HCT116 (cell line): ENCODE results near the gene RBMS1. TPM values are rescaled to one million over a fixed set of nuclear protein-coding genes. Genes with fewer than 3 reads are reported as not detected.

ENCODE experiments used
- ATAC-seq: fragments of 200-7000 bp; cut with Tn5 transposase; 2 replicates; pipeline ENCODE4 v1.9.1; 2020; ENCODE audit warnings: mild to moderate bottlenecking, moderate library complexity
- BruUV-seq: library from RNA; stranded (reverse); fragments of 400-500 nt; replicated peaks from 2 replicates; lab custom pipeline; 2021; lab: Mats Ljungman, UMichigan
- CTCF ChIA-PET: fragments of 300-600 bp; sonication (Branson Sonifier 250); formaldehyde crosslinking; loops from one replicate; lab custom pipeline; 2021; ENCODE audit warnings: antibody characterized with exemption; lab: Charles Lee
- POLR2A ChIA-PET: fragments of 300-600, 350-600 bp; sonication (Branson Sonifier 250); formaldehyde crosslinking; loops from one replicate; lab custom pipeline; 2021; ENCODE audit warnings: antibody characterized with exemption; lab: Charles Lee
- RAD21 ChIA-PET, 2 experiments: fragments of 300-600 bp; sonication (Branson Sonifier 250); formaldehyde crosslinking; loops; one replicate each; lab custom pipeline; 2023; ENCODE audit warnings: low total read pairs in 2 of 2; ENCODE audit not compliant: uncharacterized antibody in 2 of 2, unreplicated experiment in 2 of 2, low non-redundant PET in 1 of 2; lab: Charles Lee
- DNase-seq: peaks from one replicate; pipeline ENCODE4 v3.0.0-alpha.2; 2010; ENCODE audit warnings: low read depth, low spot score
- H2AFZ ChIP-seq: fragments of 200-600 bp; shearing (Covaris generic), sonication (generic); 2 replicates; pipeline ENCODE4 v1.6.1; 2017; ENCODE audit warnings: low read depth, mixed run types, mixed read lengths, antibody characterized with exemption, low read length; ENCODE audit not compliant: poor library complexity, severe bottlenecking
- H3K27ac ChIP-seq: 2 replicates; pipeline ENCODE4 v1.5.1; 2012; ENCODE audit warnings: low read depth, low read length
- H3K27me3 ChIP-seq: fragments of 200-600 bp; sonication (generic); 2 replicates; pipeline ENCODE4 v1.6.1; 2016; ENCODE audit warnings: mixed run types, low read length, mixed read lengths; ENCODE audit not compliant: insufficient read depth
- H3K36me3 ChIP-seq, 2 experiments: fragments of 200-500 bp in 1 of 2; fragments of 200-600 bp in 1 of 2; sonication (Bioruptor generic) in 1 of 2; sonication (generic) in 1 of 2; 2 replicates each; pipeline versions ENCODE4 v1.5.1 to v1.6.1; 2014 to 2016; ENCODE audit warnings: low read length in 2 of 2, inconsistent platforms in 1 of 2, mixed read lengths in 1 of 2, mixed run types in 1 of 2; ENCODE audit not compliant: insufficient read depth in 2 of 2, control insufficient read depth in 1 of 2
- H3K4me1 ChIP-seq, 2 experiments: fragments of 200-600 bp in 1 of 2; sonication (generic) in 1 of 2; 2 replicates each; pipeline versions ENCODE4 v1.5.1 to v1.6.1; 2012 to 2017; ENCODE audit warnings: low read length in 2 of 2, inconsistent platforms in 1 of 2, mild to moderate bottlenecking in 1 of 2, mixed read lengths in 1 of 2, mixed run types in 1 of 2, moderate library complexity in 1 of 2; ENCODE audit not compliant: insufficient read depth in 2 of 2, control insufficient read depth in 1 of 2
- H3K4me2 ChIP-seq: fragments of 200-600 bp; sonication (generic); 2 replicates; pipeline ENCODE4 v1.6.1; 2017; ENCODE audit warnings: mixed run types, low read length, mixed read lengths
- H3K4me3 ChIP-seq, 2 experiments: fragments of 200-600 bp in 1 of 2; sonication (generic) in 1 of 2; replicated peaks in 1 of 2; 2 replicates each; pipeline ENCODE4 v1.5.1; 2011 to 2016; ENCODE audit warnings: low read length in 2 of 2, control low read depth in 1 of 2, low read depth in 1 of 2, mild to moderate bottlenecking in 1 of 2, mixed read lengths in 1 of 2, mixed run types in 1 of 2
- H3K79me2 ChIP-seq: fragments of 200-600 bp; sonication (generic); 2 replicates; pipeline ENCODE4 v1.6.1; 2017; ENCODE audit warnings: mild to moderate bottlenecking, mixed run types, low read length, moderate library complexity, mixed read lengths; ENCODE audit not compliant: insufficient read depth
- H3K9ac ChIP-seq: fragments of 200-600 bp; sonication (generic); 2 replicates; pipeline ENCODE4 v1.6.1; 2016; ENCODE audit warnings: low read length, mixed read lengths
- H3K9me2 ChIP-seq: fragments of 200-600 bp; sonication (generic), shearing (Covaris generic); 2 replicates; pipeline ENCODE4 v1.6.1; 2017; ENCODE audit warnings: mixed run types, mild to moderate bottlenecking, moderate library complexity; ENCODE audit not compliant: insufficient read depth
- H3K9me3 ChIP-seq, 2 experiments: fragments of 200-500 bp in 1 of 2; fragments of 200-600 bp in 1 of 2; sonication (Bioruptor generic) in 1 of 2; sonication (generic) in 1 of 2; 2 replicates each; pipeline ENCODE4 v1.6.1; 2014 to 2017; ENCODE audit warnings: low read length in 2 of 2, mixed read lengths in 2 of 2, inconsistent platforms in 1 of 2, low read depth in 1 of 2, mild to moderate bottlenecking in 1 of 2, mixed run types in 1 of 2, moderate library complexity in 1 of 2; ENCODE audit not compliant: control insufficient read depth in 1 of 2, insufficient read depth in 1 of 2
- H4K20me1 ChIP-seq: fragments of 200-600 bp; sonication (generic), shearing (Covaris generic); 2 replicates; pipeline ENCODE4 v1.6.1; 2017; ENCODE audit warnings: mixed run types, mild to moderate bottlenecking, moderate library complexity; ENCODE audit not compliant: insufficient read depth
- EGR1 ChIP-seq: IDR thresholded peaks from 2 replicates; pipeline ENCODE4 v1.6.1; 2012; ENCODE audit warnings: low read depth
- ELF1 ChIP-seq: IDR thresholded peaks from 2 replicates; pipeline ENCODE4 v1.6.1; 2012; ENCODE audit warnings: low read depth, borderline replicate concordance
- EZH2 ChIP-seq: fragments of 200-600 bp; sonication (generic); IDR thresholded peaks from 2 replicates; pipeline ENCODE4 v1.6.1; 2017; ENCODE audit warnings: antibody characterized with exemption, mixed run types
- EZH2phosphoT487 ChIP-seq: fragments of 200-600 bp; IDR thresholded peaks from 2 replicates; pipeline ENCODE4 v1.6.1; 2018; ENCODE audit warnings: antibody characterized with exemption, borderline replicate concordance
- FOSL1 ChIP-seq: IDR thresholded peaks from 2 replicates; pipeline ENCODE4 v1.6.1; 2012; ENCODE audit warnings: low read depth
- POLR2A ChIP-seq: IDR thresholded peaks from 2 replicates; pipeline ENCODE4 v1.7.0; 2011; ENCODE audit warnings: borderline replicate concordance; ENCODE audit not compliant: insufficient read depth, insufficient read length; ENCODE audit errors: extremely low read depth
- POLR2AphosphoS5 ChIP-seq: IDR thresholded peaks from 2 replicates; pipeline ENCODE4 v1.6.1; 2011; ENCODE audit warnings: mild to moderate bottlenecking, low read depth, low read length, moderate library complexity
- RAD21 ChIP-seq: IDR thresholded peaks from 2 replicates; pipeline ENCODE4 v1.6.1; 2012; ENCODE audit warnings: low read depth, mild to moderate bottlenecking
- SIN3A ChIP-seq: IDR thresholded peaks from 2 replicates; pipeline ENCODE4 v1.6.1; 2012; ENCODE audit warnings: low read depth
- SP1 ChIP-seq: IDR thresholded peaks from 2 replicates; pipeline ENCODE4 v1.6.1; 2012; ENCODE audit warnings: low read depth
- TCF7L2 ChIP-seq: IDR thresholded peaks from 2 replicates; pipeline ENCODE4 v1.7.0; 2011; ENCODE audit warnings: borderline replicate concordance, inconsistent platforms; ENCODE audit not compliant: insufficient read depth, insufficient read length; ENCODE audit errors: extremely low read depth
- ZFX ChIP-seq: fragments of 450-650 bp; IDR thresholded peaks from 2 replicates; pipeline ENCODE4 v1.6.1; 2017
- ZNF274 ChIP-seq: fragments of 200-500 bp; sonication (Bioruptor generic); IDR thresholded peaks from 2 replicates; pipeline ENCODE4 v1.6.1; 2014; ENCODE audit warnings: mild to moderate bottlenecking, low read depth, low read length, inconsistent platforms
- intact Hi-C: fragments of 100-400 bp; cut with micrococcal nuclease; formaldehyde crosslinking; loops from 2 replicates; pipeline ENCODE4 v1.10.0; 2022
- total RNA-seq: library from RNA; stranded (reverse); gene quantifications from one replicate; pipeline ENCODE4 v1.2.1, GENCODE V29; 2021; ENCODE audit not compliant: unreplicated experiment
- TF ChIP-seq, protein P1 (sequence below): IDR thresholded peaks from 2 replicates; pipeline ENCODE4 v1.6.1; 2012
- TF ChIP-seq, protein P2 (sequence below): IDR thresholded peaks from 2 replicates; pipeline ENCODE4 v1.6.1; 2012
- TF ChIP-seq, protein P3 (sequence below): IDR thresholded peaks from 2 replicates; pipeline ENCODE4 v1.6.1; 2012; ENCODE audit warnings: low read depth

The RBMS1 gene
- total RNA-seq, 1 experiment from 2014 or later: 17.6 TPM

DNA sequence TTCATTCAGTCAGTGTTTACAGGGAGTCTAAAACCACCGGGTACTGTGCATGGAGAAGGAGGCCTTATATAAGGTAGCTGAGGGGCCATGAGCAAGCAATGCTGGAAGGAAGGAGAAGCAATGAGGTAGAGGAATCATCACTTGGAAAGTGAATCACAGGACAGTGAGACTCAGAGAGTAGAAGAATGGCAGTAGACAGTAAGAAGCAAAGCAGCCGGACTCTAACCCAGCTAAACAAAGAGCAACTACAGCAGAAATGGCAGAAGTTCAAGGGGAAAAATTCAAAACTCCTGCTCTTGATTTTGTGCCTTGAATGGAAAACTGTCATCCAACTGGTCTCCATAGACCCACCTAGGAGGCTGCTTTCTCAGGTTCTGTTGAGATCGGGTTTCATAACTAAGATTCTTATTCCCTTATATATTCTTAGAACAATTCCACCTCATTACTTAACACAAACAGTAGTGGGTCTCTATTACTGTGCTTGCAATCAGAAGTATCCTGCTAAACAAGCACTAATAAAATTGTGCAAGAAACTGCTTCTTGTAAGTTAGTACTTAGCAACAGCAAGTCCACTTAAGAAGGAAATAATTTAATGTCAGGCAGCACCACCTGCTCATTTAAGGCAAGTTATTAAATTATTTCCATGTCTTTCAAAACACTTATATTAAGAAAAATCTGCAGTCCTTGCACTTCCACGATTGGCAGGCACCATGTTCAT, 68.0 kb downstream of the RBMS1 start:
- Histone ChIP-seq H3K27ac (no peak overlapping the region), H3K36me3 (no peaks in the 10 kb centered on the region), H3K4me3 (no peak overlapping the region), H3K4me1 (peaks cover 0 to 5% of the 10 kb centered on the region in 2 experiments; a peak in 1 of 4 replicates), H4K20me1 (no peaks in the 10 kb centered on the region), H2AFZ (no peak overlapping the region), H3K27me3 (no peaks in the 10 kb centered on the region), H3K9me3 (no peaks in the 10 kb centered on the region), H3K79me2 (no peaks in the 10 kb centered on the region), H3K9me2 (no peaks in the 10 kb centered on the region), H3K9ac (no peak overlapping the region), H3K4me2 (no peak overlapping the region)
- ATAC-seq: no peak
- TF ChIP-seq ELF1 (no peak), POLR2AphosphoS5 (no peak), SIN3A (no peak), ZNF274 (no peak), POLR2A (no peak), SP1 (no peak)
- TF ChIP-seq, protein P1, sequence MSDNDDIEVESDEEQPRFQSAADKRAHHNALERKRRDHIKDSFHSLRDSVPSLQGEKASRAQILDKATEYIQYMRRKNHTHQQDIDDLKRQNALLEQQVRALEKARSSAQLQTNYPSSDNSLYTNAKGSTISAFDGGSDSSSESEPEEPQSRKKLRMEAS: no peak
- intact Hi-C loops: no loop called here
- POLR2A ChIA-PET: no interaction called here
- CTCF ChIA-PET: no interaction called here
- RAD21 ChIA-PET: no interaction called here
- no TSS peak for BruUV-seq
- no peak for DNase-seq

DNA sequence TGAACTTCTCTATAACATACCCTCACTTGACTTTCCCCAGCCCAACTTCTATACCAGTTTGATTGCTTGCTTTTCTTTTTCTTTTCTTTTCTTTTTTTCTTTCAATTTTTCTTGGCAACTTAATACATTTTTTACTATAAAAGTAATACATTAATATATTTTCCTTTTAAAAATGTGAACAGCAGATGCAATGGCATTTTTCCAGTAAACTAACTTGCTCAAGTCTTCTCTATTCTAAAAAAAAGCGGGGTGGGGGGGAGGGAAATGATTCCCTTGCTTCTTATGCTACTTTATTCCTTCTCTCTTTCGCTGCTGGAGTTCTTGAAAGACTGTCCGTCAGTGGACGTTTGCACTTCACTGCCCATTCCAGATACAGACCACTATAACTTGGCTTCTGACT, 70.5 kb downstream of the RBMS1 start:
- no peak for DNase-seq
- H4K20me1 ChIP-seq: no peaks in the 10 kb centered on the region
- no peaks in the 10 kb centered on the region for H3K9me3 ChIP-seq
- intact Hi-C loops: no loop called here
- no peaks in the 10 kb centered on the region for H3K9me2 ChIP-seq
- H3K4me3 ChIP-seq: no peak overlapping the region
- ChIA-PET POLR2A (no interaction called here), CTCF (no interaction called here), RAD21 (no interaction called here)
- H3K4me2 ChIP-seq: no peak overlapping the region
- TF ChIP-seq, protein P2, sequence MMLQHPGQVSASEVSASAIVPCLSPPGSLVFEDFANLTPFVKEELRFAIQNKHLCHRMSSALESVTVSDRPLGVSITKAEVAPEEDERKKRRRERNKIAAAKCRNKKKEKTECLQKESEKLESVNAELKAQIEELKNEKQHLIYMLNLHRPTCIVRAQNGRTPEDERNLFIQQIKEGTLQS: no peak
- TF ChIP-seq TCF7L2: no peak
- TF ChIP-seq, protein P1: no peak
- TF ChIP-seq ELF1: no peak
- TF ChIP-seq EZH2: no peak
- TF ChIP-seq ZFX: no peak
- no peak for TF ChIP-seq RAD21
- TF ChIP-seq, protein P3, sequence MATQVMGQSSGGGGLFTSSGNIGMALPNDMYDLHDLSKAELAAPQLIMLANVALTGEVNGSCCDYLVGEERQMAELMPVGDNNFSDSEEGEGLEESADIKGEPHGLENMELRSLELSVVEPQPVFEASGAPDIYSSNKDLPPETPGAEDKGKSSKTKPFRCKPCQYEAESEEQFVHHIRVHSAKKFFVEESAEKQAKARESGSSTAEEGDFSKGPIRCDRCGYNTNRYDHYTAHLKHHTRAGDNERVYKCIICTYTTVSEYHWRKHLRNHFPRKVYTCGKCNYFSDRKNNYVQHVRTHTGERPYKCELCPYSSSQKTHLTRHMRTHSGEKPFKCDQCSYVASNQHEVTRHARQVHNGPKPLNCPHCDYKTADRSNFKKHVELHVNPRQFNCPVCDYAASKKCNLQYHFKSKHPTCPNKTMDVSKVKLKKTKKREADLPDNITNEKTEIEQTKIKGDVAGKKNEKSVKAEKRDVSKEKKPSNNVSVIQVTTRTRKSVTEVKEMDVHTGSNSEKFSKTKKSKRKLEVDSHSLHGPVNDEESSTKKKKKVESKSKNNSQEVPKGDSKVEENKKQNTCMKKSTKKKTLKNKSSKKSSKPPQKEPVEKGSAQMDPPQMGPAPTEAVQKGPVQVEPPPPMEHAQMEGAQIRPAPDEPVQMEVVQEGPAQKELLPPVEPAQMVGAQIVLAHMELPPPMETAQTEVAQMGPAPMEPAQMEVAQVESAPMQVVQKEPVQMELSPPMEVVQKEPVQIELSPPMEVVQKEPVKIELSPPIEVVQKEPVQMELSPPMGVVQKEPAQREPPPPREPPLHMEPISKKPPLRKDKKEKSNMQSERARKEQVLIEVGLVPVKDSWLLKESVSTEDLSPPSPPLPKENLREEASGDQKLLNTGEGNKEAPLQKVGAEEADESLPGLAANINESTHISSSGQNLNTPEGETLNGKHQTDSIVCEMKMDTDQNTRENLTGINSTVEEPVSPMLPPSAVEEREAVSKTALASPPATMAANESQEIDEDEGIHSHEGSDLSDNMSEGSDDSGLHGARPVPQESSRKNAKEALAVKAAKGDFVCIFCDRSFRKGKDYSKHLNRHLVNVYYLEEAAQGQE: no peak
- TF ChIP-seq POLR2AphosphoS5: no peak
- TF ChIP-seq EZH2phosphoT487: no peak
- TF ChIP-seq FOSL1: no peak
- TF ChIP-seq EGR1: no peak
- no peaks in the 10 kb centered on the region for H3K36me3 ChIP-seq
- no peak for ATAC-seq
- no TSS peak for BruUV-seq
- no peak overlapping the region for H3K9ac ChIP-seq
- no peak overlapping the region for H2AFZ ChIP-seq
- H3K4me1 ChIP-seq: no peaks in the 10 kb centered on the region
- no peaks in the 10 kb centered on the region for H3K79me2 ChIP-seq
- H3K27me3 ChIP-seq: no peaks in the 10 kb centered on the region
- no peak overlapping the region for H3K27ac ChIP-seq
